GM10847 (cell line): ENCODE data around the gene OR2B2.

ENCODE experiments used
- POLR2A ChIP-seq: IDR thresholded peaks from 2 replicates; pipeline ENCODE4 v1.6.1; 2011; ENCODE audit not compliant: insufficient read length; ENCODE audit errors: extremely low read depth

Gene OR2B2

GRCh38 chr6:27861276-27861840, 50.8 kb downstream of the OR2B2 start:
- no peak for TF ChIP-seq POLR2A
